Renal cortical epithelial cell (primary cell): ENCODE results near the gene DNM2. TPM values are rescaled to one million over a fixed set of nuclear protein-coding genes. Genes with fewer than 3 reads are reported as not detected.
A peak's percentile ranks its signal among the peaks of the same experiment; 100 is the strongest.
"Not testable (repeated sequence)": the region's sequence is repeated elsewhere in the genome, so short reads cannot be mapped to it uniquely, and the experiment has no call there.

Experiments
- DNase-seq: peaks from one replicate; pipeline ENCODE4 v3.0.0-alpha.2; 2011; ENCODE audit warnings: low read depth
- total RNA-seq: library from RNA; depleted of rRNA; stranded (reverse); fragments of >200 nt; gene quantifications from 2 replicates; pipeline ENCODE4 v1.2.3, GENCODE V29; 2014

DNM2 gene
- total RNA-seq = 116 and 347 TPM in 2 replicates

GRCh38 chr19:10717356-10718204 lies at the start of gene DNM2:
Gene DNM2, plus strand, starts transcription at chr19:10718079. Its CDS starts 164 bp downstream, at chr19:10718243.
- DNase-seq = peak; percentile 100

- DNase-seq = no peak
Observed at GRCh38 chr19:10669246-10669645, 48.6 kb upstream of the DNM2 start.

DNA sequence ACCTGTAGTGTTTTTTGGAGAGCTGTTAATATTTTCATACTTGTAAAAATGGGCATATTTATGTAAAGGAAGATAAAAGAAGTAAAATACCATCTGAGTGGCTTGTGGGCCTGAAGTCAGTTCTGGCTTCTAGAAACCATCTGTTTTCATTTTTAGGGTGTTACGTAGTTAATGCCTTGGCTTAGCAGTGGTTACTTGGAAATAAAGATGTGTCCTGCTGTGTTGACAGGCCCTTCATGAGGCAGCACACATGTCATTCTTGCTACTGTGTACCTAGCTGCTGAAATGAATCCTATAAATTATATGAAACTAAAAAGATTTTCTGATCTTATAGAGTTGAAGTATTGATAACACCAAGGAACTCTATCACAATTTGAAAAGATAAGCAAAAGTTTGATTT lies 47.7 kb upstream of the DNM2 start:
- DNase-seq = no peak

DNA sequence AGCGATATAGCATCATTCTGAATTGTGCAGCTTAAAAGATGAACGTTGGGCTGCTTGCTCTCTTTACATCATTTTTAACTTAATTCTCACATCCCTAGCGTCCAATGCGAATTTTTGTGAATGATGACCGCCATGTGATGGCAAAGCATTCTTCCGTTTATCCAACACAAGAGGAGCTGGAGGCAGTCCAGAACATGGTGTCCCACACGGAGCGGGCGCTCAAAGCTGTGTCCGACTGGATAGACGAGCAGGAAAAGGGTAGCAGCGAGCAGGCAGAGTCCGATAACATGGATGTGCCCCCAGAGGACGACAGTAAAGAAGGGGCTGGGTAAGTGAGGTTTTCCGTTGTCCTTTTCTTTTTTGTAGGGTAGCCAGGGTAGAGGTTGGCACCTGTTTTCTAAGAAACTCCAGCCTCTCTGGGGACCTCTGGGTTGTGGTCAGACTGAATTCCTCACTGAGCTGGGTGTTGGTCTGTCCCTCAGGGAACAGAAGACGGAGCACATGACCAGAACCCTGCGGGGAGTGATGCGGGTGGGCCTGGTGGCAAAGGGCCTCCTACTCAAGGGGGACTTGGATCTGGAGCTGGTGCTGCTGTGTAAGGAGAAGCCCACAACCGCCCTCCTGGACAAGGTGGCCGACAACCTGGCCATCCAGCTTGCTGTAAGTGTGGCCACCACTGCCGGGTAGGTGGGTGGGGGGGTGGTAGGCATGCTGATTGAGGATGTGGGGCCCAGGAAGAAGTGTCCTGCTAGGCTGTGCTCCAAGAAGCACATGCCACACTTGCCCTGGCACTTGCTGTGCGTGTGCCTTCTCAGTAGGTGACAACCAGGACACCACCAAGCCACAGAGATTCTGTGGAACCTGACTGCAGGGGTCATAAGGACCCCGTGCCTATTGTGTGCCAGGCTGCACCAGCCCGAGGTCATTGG lies 46.7 kb upstream of the DNM2 start:
- no peak for DNase-seq

DNA sequence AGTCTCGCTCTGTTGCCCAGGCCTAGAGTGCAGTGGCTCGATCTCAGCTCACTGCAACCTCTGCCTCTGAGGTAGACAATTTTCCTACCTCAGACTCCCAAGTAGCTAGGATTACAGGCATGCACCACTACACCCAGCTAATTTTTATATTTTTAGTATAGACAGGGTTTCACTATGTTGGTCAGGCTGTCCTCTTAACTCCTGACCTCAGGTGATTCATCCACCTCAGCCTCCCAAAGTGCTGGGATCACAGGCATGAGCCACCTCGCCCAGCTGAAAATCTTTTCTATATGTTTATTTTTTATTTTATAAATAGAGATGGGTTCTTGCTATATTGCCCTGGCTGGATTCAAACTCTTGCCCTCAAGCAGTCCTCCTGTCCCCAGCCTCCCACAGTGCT lies 46.0 kb upstream of the DNM2 start:
- DNase-seq = not testable (repeated sequence)

GRCh38 chr19:10675214-10675613 lies 42.7 kb upstream of the DNM2 start:
- DNase-seq = not testable (repeated sequence)

DNA sequence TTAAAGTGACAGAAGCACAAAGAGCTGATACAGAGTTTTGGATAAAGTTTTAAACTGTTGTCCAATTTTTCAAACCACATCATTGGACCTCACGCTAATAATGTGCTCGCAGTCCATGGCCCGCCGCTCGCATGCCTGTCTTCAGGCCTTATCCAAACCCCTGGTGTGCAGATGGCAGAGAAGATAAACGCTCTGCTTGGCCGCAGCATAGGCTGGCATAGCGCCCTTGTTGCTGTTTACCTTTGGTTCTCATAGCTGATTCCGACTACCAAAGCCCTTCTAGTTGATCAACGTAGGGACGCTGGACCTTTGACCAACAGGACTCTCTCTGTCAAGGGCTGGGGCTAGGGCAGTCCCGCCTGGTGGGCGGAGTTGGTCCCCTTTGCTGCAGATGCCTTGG lies 40.1 kb upstream of the DNM2 start:
- DNase-seq = no peak

- DNase-seq = no peak
Observed at GRCh38 chr19:10678813-10679212, 39.1 kb upstream of the DNM2 start.

- DNase-seq = no peak
Observed at GRCh38 chr19:10679743-10680142, 38.1 kb upstream of the DNM2 start.

GRCh38 chr19:10680545-10681135 lies 37.2 kb upstream of the DNM2 start:
- no peak for DNase-seq

DNA sequence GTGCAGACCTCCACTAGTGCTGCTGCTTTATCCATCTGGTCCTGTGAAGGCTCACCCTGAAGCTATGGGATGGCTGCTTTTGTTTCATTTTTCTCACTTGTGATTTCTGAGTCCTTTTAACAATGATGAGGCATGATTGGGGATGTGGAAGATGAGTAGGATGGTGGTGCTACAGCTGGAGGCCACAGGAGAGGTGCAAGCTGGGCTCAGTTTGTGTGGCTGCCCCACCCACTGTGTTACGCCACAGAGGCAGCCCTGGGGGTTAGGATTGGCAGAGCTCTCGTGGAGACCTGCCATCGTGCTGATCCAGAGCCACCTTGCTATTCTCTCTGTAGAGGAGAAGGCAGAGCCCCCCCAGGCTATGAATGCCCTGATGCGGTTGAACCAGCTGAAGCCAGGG lies 36.2 kb upstream of the DNM2 start:
- no peak for DNase-seq

GRCh38 chr19:10682397-10683063 lies 35.3 kb upstream of the DNM2 start:
- no peak for DNase-seq

DNA sequence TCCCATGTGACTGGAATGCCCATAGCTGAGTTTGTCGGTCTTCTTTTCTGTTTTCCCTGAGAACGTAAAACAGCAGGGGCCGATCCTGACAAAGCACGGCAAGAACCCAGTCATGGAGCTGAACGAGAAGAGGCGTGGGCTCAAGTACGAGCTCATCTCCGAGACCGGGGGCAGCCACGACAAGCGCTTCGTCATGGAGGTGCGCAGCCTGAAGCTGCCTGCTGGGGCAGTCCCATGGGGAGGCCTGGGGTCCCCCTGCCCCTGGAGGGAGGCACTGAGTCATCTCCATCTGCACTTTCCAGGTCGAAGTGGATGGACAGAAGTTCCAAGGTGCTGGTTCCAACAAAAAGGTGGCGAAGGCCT lies 34.8 kb upstream of the DNM2 start:
- DNase-seq = no peak

- DNase-seq = no peak
Observed at GRCh38 chr19:10683582-10683981, 34.3 kb upstream of the DNM2 start.

DNA sequence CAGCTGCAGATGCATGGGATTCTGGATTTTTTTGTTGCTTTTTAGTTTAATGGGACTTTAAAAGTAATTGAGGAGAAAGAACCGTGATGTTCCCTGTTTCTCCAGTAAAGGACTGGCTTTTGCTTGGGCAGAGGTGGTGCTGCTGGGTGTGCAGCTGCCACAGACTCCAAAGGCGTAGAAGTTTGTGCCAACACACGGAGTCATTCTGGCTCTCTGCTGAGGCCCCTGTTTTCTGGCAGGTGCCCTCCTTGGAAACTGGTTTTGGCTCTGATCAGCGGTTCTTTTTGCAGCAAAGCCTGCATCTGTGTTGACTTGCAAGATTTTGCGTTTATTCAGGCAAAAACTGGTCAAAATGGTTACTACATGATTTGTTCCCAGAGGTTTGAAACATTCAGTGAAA lies 32.7 kb upstream of the DNM2 start:
- DNase-seq = no peak

DNA sequence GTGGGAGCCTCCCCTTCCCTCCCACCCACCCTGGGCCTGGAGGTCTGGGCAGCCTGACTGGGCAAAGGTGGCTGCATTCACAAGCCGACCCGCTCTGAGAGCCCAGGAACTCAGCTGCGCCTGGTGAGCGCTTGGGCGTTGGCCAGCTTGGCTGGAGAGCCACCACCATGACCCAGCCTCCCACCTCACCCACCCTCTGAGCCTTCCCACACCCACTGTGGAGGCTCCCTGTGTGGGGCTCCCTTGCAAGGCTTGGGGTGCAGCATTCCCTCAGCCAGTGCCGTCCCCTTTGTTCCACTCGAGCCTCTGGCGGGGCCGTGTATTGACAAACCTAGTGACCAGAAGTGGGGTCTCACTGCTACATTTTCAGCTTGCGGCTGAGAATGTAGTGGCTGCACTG lies 31.7 kb upstream of the DNM2 start:
- DNase-seq = no peak

- DNase-seq = no peak
Observed at GRCh38 chr19:10686661-10687517, 31.0 kb upstream of the DNM2 start.

DNA sequence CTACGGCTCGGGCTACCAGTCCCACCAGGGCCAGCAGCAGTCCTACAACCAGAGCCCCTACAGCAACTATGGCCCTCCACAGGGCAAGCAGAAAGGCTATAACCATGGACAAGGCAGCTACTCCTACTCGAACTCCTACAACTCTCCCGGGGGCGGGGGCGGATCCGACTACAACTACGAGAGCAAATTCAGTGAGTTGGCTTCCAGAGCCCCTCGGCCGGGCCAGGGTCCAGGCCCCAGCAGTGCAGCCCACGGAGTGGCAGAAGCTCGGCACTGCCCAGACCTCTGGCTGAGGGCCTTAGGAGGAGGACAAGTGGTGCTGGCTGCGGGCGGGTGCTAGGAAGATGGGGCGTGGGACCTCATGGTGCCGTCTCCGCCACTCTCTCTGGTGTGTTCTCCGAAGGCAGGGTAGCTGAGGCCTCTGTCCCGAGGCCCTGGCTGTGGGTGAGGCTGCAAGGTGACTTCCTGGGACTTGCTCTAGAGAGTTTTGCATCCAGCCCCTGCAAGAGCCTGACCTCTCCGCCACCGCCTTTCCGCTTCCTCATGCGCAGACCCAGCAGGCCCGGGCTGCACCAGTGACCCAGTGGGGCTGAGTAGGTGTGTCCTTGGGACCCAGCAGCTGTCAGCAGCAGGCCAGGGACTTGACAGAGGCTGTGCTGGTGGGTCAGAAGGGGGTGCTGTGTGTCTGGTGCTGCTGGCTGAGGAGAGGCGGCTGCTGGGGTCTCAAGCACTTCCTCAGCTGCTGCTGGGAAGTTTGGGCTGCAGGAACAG lies 30.2 kb upstream of the DNM2 start:
- no peak for DNase-seq

DNA sequence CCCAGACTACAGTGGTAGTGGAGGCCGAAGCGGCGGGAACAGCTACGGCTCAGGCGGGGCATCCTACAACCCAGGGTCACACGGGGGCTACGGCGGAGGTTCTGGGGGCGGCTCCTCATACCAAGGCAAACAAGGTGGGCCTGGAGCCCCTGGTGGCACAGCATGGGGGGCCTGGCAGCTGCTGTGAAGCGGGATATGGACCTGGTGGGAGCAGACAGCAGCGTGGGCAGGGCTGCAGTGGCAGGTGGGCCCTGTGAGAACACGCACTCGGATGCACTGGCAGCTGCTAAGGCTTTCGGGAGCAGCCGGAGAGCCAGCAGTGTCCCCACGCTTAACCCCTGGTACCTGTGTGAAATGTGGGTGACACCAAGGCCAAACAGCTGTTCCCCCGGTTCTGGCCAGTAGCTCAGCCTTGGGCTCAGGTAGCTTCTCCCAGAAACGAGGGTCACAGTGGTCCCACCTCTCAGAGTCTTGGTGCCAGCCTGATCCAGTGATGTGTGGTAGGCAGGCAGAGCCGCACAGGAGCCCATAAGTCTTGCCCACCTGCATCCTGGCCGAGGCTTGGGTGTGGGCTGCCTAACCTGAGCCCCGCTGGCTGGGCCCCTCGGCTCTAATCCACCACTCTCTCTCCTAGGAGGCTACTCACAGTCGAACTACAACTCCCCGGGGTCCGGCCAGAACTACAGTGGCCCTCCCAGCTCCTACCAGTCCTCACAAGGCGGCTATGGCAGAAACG lies 29.2 kb upstream of the DNM2 start:
- no peak for DNase-seq
